Activated naive CD4-positive, alpha-beta T cell treated with anti-CD3 and anti-CD28 coated beads, Interleukin-2, amount 50 U/mL, for 16 hours (primary cell): ENCODE results near the gene UNC5B.

Experiments used
- DNase-seq: peaks from one replicate; pipeline ENCODE4 v3.0.0-alpha.2; 2020

Gene UNC5B

GRCh38 chr10:71239946-71240795 is 27.8 kb downstream of the UNC5B start:
- no peak for DNase-seq

- DNase-seq, result no peak
These were observed 28.9 kb downstream of the UNC5B start for GRCh38 chr10:71241114-71241829.

GRCh38 chr10:71241830-71242621 is 29.7 kb downstream of the UNC5B start:
- no peak for DNase-seq

GRCh38 chr10:71242622-71243009 is 30.2 kb downstream of the UNC5B start:
- no peak for DNase-seq

GRCh38 chr10:71243756-71244395 is 31.5 kb downstream of the UNC5B start:
- DNase-seq, result no peak

- DNase-seq, result no peak
These were observed 32.4 kb downstream of the UNC5B start for GRCh38 chr10:71244431-71245419.

GRCh38 chr10:71245420-71246325 is 33.3 kb downstream of the UNC5B start:
- no peak for DNase-seq

- DNase-seq, result no peak
These were observed 34.4 kb downstream of the UNC5B start for GRCh38 chr10:71246591-71247413.

- no peak for DNase-seq
These were observed 35.0 kb downstream of the UNC5B start for GRCh38 chr10:71247414-71247705.

- DNase-seq, result no peak
These were observed 35.4 kb downstream of the UNC5B start for GRCh38 chr10:71247804-71248203.

GRCh38 chr10:71248210-71248609 is 35.8 kb downstream of the UNC5B start:
- no peak for DNase-seq

- DNase-seq, result no peak
These were observed 37.6 kb downstream of the UNC5B start for GRCh38 chr10:71249996-71250395.

GRCh38 chr10:71250405-71250804 is 38.0 kb downstream of the UNC5B start:
- DNase-seq, result no peak

GRCh38 chr10:71250842-71251241 is 38.5 kb downstream of the UNC5B start:
- DNase-seq, result no peak

GRCh38 chr10:71251319-71251718 is 38.9 kb downstream of the UNC5B start:
- no peak for DNase-seq

- no peak for DNase-seq
These were observed 39.9 kb downstream of the UNC5B start for GRCh38 chr10:71252220-71252619.

GRCh38 chr10:71253981-71254818 is 41.8 kb downstream of the UNC5B start:
- DNase-seq, result no peak

GRCh38 chr10:71254834-71255549 is 42.6 kb downstream of the UNC5B start:
- DNase-seq, result no peak

- no peak for DNase-seq
These were observed 43.1 kb downstream of the UNC5B start for GRCh38 chr10:71255550-71255807.
